ENCODE measurements around the gene CHRND. TPM values are rescaled to one million over a fixed set of nuclear protein-coding genes. Genes with fewer than 3 reads are reported as not detected.

The CHRND gene
- total RNA-seq (under 1 TPM in 3 of 10 donors, not detected in 7; 0.12 to 0.57 (median 0.21) TPM), polyA plus RNA-seq (under 1 TPM in 1 of 2 donors, not detected in 1; 0.03 TPM)
- long read RNA-seq, donor 1, result 0 reads
- long read RNA-seq, donor 2, result 0 reads
- long read RNA-seq, donor 3, result 0 reads

- peak; percentile 20 to 50 for DNase-seq
- Histone ChIP-seq H3K9me3 (no peaks in the 10 kb centered on the region), H3K4me3 (no peak within 1 kb of the TSS), H3K36me3 (no peaks in the 10 kb centered on the region), H3K27me3 (peaks cover 20 to 60% (median 53%) of the 10 kb centered on the region in 7 donors), H3K27ac (no peak within 1 kb of the TSS), H3K4me1 (peaks cover 5 to 39% (median 31%) of the 10 kb centered on the region in 9 donors)
- WGBS, 2 donors, result 16 to 19% methylated on average over 18 of the region's 18 CpGs
- intact Hi-C loops (cut with DNase I), result loop anchor here in 6 of 10 donors (10.0 kb wide), 2 partner anchors 81 to 621 kb away; no protein-coding TSS in a partner anchor
- peak; percentile 34 to 68 (median 48) for ATAC-seq
- TF ChIP-seq CTCF (IDR thresholded peaks at IDR 0.05), result no peak
These were observed at the start of gene CHRND for GRCh38 chr2:232525791-232526371. Gene CHRND, plus strand, starts transcription at chr2:232526160. Its CDS starts 56 bp downstream, at chr2:232526216.

- 93 to 98% methylated on average over 7 of the region's 7 CpGs for WGBS, 2 donors
- TF ChIP-seq CTCF (IDR thresholded peaks at IDR 0.05), result no peak
- intact Hi-C loops (cut with DNase I), result no loop called here
- Histone ChIP-seq H3K4me1 (no peaks in the 10 kb centered on the region), H3K36me3 (no peaks in the 10 kb centered on the region), H3K27me3 (peaks cover 0 to 80% (median 38%) of the 10 kb centered on the region in 7 donors), H3K4me3 (no peak overlapping the region), H3K9me3 (peaks cover 0 to 8% (median 0%) of the 10 kb centered on the region in 11 donors), H3K27ac (no peak overlapping the region)
- ATAC-seq (no peak), DNase-seq (no peak)
These were observed 49.2 kb upstream of the CHRND start for GRCh38 chr2:232476791-232477190.

- no peak for ATAC-seq
- H3K27me3 ChIP-seq, result peaks cover 0 to 86% (median 43%) of the 10 kb centered on the region in 7 donors
- intact Hi-C loops (cut with DNase I), result no loop called here
- H3K4me1 ChIP-seq, result no peaks in the 10 kb centered on the region
- no peaks in the 10 kb centered on the region for H3K9me3 ChIP-seq
- no peak for DNase-seq
- no peaks in the 10 kb centered on the region for H3K36me3 ChIP-seq
- no peak for TF ChIP-seq CTCF (IDR thresholded peaks at IDR 0.05)
- WGBS, 2 donors, result 90% methylated on average over 13 of the region's 13 CpGs
- no peak overlapping the region for H3K27ac ChIP-seq
- no peak overlapping the region for H3K4me3 ChIP-seq
These were observed 48.0 kb upstream of the CHRND start for GRCh38 chr2:232477751-232478510.

GRCh38 chr2:232478571-232479340 lies 47.2 kb upstream of the CHRND start:
- intact Hi-C loops (cut with DNase I), result no loop called here
- H3K27me3 ChIP-seq, result peaks cover 0 to 86% (median 51%) of the 10 kb centered on the region in 7 donors
- no peak for DNase-seq

More at GRCh38 chr2:232478571-232479340, 47.2 kb upstream of the CHRND start:
- Histone ChIP-seq H3K9me3 (no peaks in the 10 kb centered on the region), H3K36me3 (no peaks in the 10 kb centered on the region), H3K27ac (no peak overlapping the region), H3K4me1 (no peaks in the 10 kb centered on the region), H3K4me3 (no peak overlapping the region)
- TF ChIP-seq CTCF (IDR thresholded peaks at IDR 0.05), result no peak
- ATAC-seq, result no peak
- 65 to 70% methylated on average over 19 of the region's 19 CpGs for WGBS, 2 donors

Data from heart right ventricle (tissue), 16 donors.